T-cell (primary cell): ENCODE measurements around the gene MLPH. TPM values are rescaled to one million over a fixed set of nuclear protein-coding genes. Genes with fewer than 3 reads are reported as not detected.

Experiments used
- ATAC-seq, 4 experiments: fragments of 200-7000 bp in 3 of 4; fragments of 150-1000 bp in 1 of 4; cut with Tn5 transposase; replicated peaks in 1 of 4; 1 replicate in 3 of 4; 2 replicates in 1 of 4; pipeline ENCODE4 v1.10.0; 2021; ENCODE audit warnings: moderate library complexity in 3 of 4, mild to moderate bottlenecking in 2 of 4, moderate number of reproducible peaks in 1 of 4
- CTCF ChIA-PET, 2 donors: fragments of 300-600 bp; sonication (Branson Sonifier 250); formaldehyde crosslinking; loops; one replicate each; lab custom pipeline; 2022; ENCODE audit warnings: antibody characterized with exemption in 2 of 2; lab: Charles Lee
- POLR2A ChIA-PET, 2 donors: fragments of 300-600 bp; sonication (Branson Sonifier 250); formaldehyde crosslinking; loops; one replicate each; lab custom pipeline; 2022; ENCODE audit warnings: antibody characterized with exemption in 2 of 2; lab: Charles Lee
- DNase-seq, 35 experiments: peaks; one replicate each; pipeline versions ENCODE4 v3.0.0 to v3.0.0-alpha.2; 2013 to 2023
- H3K27ac ChIP-seq: one replicate; pipeline ENCODE4 v1.5.1; 2013; ENCODE audit warnings: low read length
- H3K27me3 ChIP-seq, 2 experiments: replicated peaks in 1 of 2; 1 replicate in 1 of 2; 2 replicates in 1 of 2; pipeline versions ENCODE4 v1.6.1 to v1.7.0; 2013; ENCODE audit warnings: low read length in 1 of 2, mixed read lengths in 1 of 2; ENCODE audit not compliant: control insufficient read depth in 2 of 2, insufficient read depth in 2 of 2; ENCODE audit errors: extremely low read depth in 1 of 2
- H3K36me3 ChIP-seq, 2 donors: 1 replicate in 1 of 2; 2 replicates in 1 of 2; pipeline versions ENCODE4 v1.6.1 to v1.7.0; 2013; ENCODE audit warnings: low read length in 1 of 2; ENCODE audit not compliant: control insufficient read depth in 2 of 2, insufficient read depth in 1 of 2; ENCODE audit errors: extremely low read depth in 1 of 2
- H3K4me1 ChIP-seq, 2 experiments: 1 replicate in 1 of 2; 2 replicates in 1 of 2; pipeline versions ENCODE4 v1.6.1 to v1.7.0; 2013; ENCODE audit warnings: low read length in 2 of 2, mixed read lengths in 1 of 2; ENCODE audit not compliant: insufficient read depth in 2 of 2, control insufficient read depth in 1 of 2; ENCODE audit errors: extremely low read depth in 1 of 2
- H3K4me3 ChIP-seq, 2 donors: 1 replicate in 1 of 2; 2 replicates in 1 of 2; pipeline versions ENCODE4 v1.5.1 to v1.7.0; 2013; ENCODE audit warnings: mild to moderate bottlenecking in 2 of 2, low read length in 1 of 2, moderate library complexity in 1 of 2; ENCODE audit not compliant: control insufficient read depth in 1 of 2; ENCODE audit errors: extremely low read depth in 1 of 2
- H3K9me3 ChIP-seq: 2 replicates; pipeline ENCODE4 v1.7.0; 2013
- H3K27ac Mint-ChIP-seq, 2 donors: one replicate each; pipeline ENCODE4 v1.8.0; 2020 to 2021; ENCODE audit warnings: mild to moderate bottlenecking in 2 of 2, mixed read lengths in 2 of 2
- H3K27me3 Mint-ChIP-seq, 2 donors: one replicate each; pipeline ENCODE4 v1.8.0; 2021 to 2022; ENCODE audit warnings: mixed read lengths in 2 of 2
- H3K36me3 Mint-ChIP-seq: one replicate; pipeline ENCODE4 v1.8.0; 2021; ENCODE audit warnings: mixed read lengths
- H3K4me1 Mint-ChIP-seq, 3 donors: one replicate each; pipeline ENCODE4 v1.8.0; 2020 to 2022; ENCODE audit warnings: mixed read lengths in 3 of 3, mild to moderate bottlenecking in 1 of 3
- H3K4me3 Mint-ChIP-seq, 3 donors: one replicate each; pipeline ENCODE4 v1.8.0; 2020 to 2022; ENCODE audit warnings: mild to moderate bottlenecking in 3 of 3, mixed read lengths in 3 of 3, moderate library complexity in 3 of 3
- H3K9me3 Mint-ChIP-seq, 3 donors: one replicate each; pipeline ENCODE4 v1.8.0; 2020 to 2022; ENCODE audit warnings: mixed read lengths in 3 of 3
- WGBS: methylation state at CpG from one replicate; pipeline ENCODE4 v1.1.5; 2013; ENCODE audit warnings: missing lambda C conversion rate; ENCODE audit not compliant: insufficient coverage; 5-methylcytosine and 5-hydroxymethylcytosine counted together
- total RNA-seq, 35 experiments: library from RNA in 6 of 35; stranded (reverse) in 6 of 35; fragments of 120-200 nt in 1 of 35; gene quantifications; one replicate each; pipeline versions ENCODE4 v1.2.1 to v1.2.4 and lab custom pipeline; 2013 to 2026

The MLPH gene
- total RNA-seq, 5 donors from 2014 or later (not counting 1 experiment from before 2014, with no cell fraction given) = 0.55 to 1.4 (median 0.72) TPM; not detected in 2

- Mint-ChIP-seq H3K36me3 (no peaks in the 10 kb centered on the region), H3K4me1 (peaks cover 9 to 22% (median 14%) of the 10 kb centered on the region in 3 donors), H3K9me3 (no peaks in the 10 kb centered on the region), H3K4me3 (no peak overlapping the region), H3K27me3 (no peaks in the 10 kb centered on the region), H3K27ac (peak overlapping the region in 1 of 2 donors; percentile 64)
- no peak overlapping the region for H3K27ac ChIP-seq
- ChIA-PET POLR2A (no interaction called here), CTCF (interaction anchor here in 1 of 2 donors (0.7 kb wide), 2 partner anchors 16 to 26 kb away, joined by 4 to 8 read pairs; no protein-coding TSS in a partner anchor)
- H3K4me1 ChIP-seq = peaks cover 4 to 17% of the 10 kb centered on the region in 2 experiments
- WGBS = 69% methylated on average over 10 of the region's 13 CpGs
- no peaks in the 10 kb centered on the region for H3K36me3 ChIP-seq
- H3K9me3 ChIP-seq = no peaks in the 10 kb centered on the region
- DNase-seq = no peak
- no peak for ATAC-seq
- no peak overlapping the region for H3K4me3 ChIP-seq
- no peaks in the 10 kb centered on the region for H3K27me3 ChIP-seq
Observed at GRCh38 chr2:237449193-237449881, 37.7 kb upstream of the MLPH start.

DNA sequence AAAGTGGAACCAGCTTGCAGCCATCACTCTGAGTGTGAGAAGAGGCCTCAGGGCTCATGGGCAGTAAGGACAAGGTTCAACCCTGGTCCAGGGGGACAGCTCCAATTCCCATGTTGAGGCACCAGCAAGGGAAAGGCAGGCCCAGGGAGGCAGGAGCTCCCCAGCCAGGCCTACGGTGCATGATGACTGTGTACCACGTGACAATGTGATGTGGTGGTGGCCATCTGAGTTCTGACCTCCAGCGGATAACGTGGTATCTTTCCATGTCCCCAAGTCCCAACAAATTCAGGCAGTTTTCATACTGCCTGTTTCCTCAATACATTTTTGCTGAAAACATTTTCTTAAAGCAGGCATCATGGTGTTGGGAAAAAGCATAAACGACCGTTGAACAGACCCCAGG lies 36.9 kb upstream of the MLPH start:
- no peaks in the 10 kb centered on the region for H3K9me3 ChIP-seq
- H3K27ac ChIP-seq = no peak overlapping the region
- WGBS = 100% methylated on average over 2 of the region's 6 CpGs
- H3K27me3 ChIP-seq = peaks cover 0 to 1% of the 10 kb centered on the region in 2 experiments
- peaks cover 4 to 17% of the 10 kb centered on the region in 2 experiments for H3K4me1 ChIP-seq
- DNase-seq = no peak
- ChIA-PET POLR2A (no interaction called here), CTCF (interaction anchor here in 1 of 2 donors (0.7 kb wide), 2 partner anchors 15 to 27 kb away, joined by 4 to 8 read pairs; no protein-coding TSS in a partner anchor)
- Mint-ChIP-seq H3K36me3 (no peaks in the 10 kb centered on the region), H3K4me3 (no peak overlapping the region), H3K27ac (no peak overlapping the region), H3K4me1 (peaks cover 9 to 18% (median 14%) of the 10 kb centered on the region in 3 donors), H3K9me3 (no peaks in the 10 kb centered on the region), H3K27me3 (no peaks in the 10 kb centered on the region)
- ATAC-seq = no peak
- no peak overlapping the region for H3K4me3 ChIP-seq
- H3K36me3 ChIP-seq = no peaks in the 10 kb centered on the region

GRCh38 chr2:237450583-237450982 lies 36.5 kb upstream of the MLPH start:
- Histone ChIP-seq H3K27me3 (peaks cover 0 to 5% of the 10 kb centered on the region in 2 experiments), H3K4me3 (no peak overlapping the region), H3K9me3 (no peaks in the 10 kb centered on the region), H3K4me1 (peaks cover 4 to 16% of the 10 kb centered on the region in 2 experiments), H3K27ac (no peak overlapping the region), H3K36me3 (no peaks in the 10 kb centered on the region)
- ChIA-PET CTCF (interaction anchor here in 1 of 2 donors (0.6 kb wide), 1 partner anchor 236 kb away, joined by 3 read pairs; no protein-coding TSS in a partner anchor), POLR2A (no interaction called here)
- Mint-ChIP-seq H3K27me3 (no peaks in the 10 kb centered on the region), H3K27ac (no peak overlapping the region), H3K9me3 (no peaks in the 10 kb centered on the region), H3K36me3 (no peaks in the 10 kb centered on the region), H3K4me1 (peaks cover 9 to 18% (median 10%) of the 10 kb centered on the region in 3 donors), H3K4me3 (no peak overlapping the region)
- DNase-seq (no peak), ATAC-seq (no peak)
- WGBS = 93% methylated on average over 6 of the region's 13 CpGs

- DNase-seq (no peak), ATAC-seq (no peak)
- ChIA-PET POLR2A (no interaction called here), CTCF (interaction anchor here in 1 of 2 donors (0.6 kb wide), 1 partner anchor 10 kb away, joined by 3 read pairs; no protein-coding TSS in a partner anchor)
- H3K36me3 ChIP-seq = no peaks in the 10 kb centered on the region
- 94% methylated on average over 7 of the region's 20 CpGs for WGBS
- no peak overlapping the region for H3K4me3 ChIP-seq
- Mint-ChIP-seq H3K4me1 (peaks cover 9 to 18% (median 10%) of the 10 kb centered on the region in 3 donors), H3K9me3 (no peaks in the 10 kb centered on the region), H3K4me3 (no peak overlapping the region), H3K27ac (no peak overlapping the region), H3K36me3 (no peaks in the 10 kb centered on the region), H3K27me3 (no peaks in the 10 kb centered on the region)
- H3K4me1 ChIP-seq = peaks cover 4 to 13% of the 10 kb centered on the region in 2 experiments
- H3K27ac ChIP-seq = no peak overlapping the region
- peaks cover 0 to 5% of the 10 kb centered on the region in 2 experiments for H3K27me3 ChIP-seq
- H3K9me3 ChIP-seq = no peaks in the 10 kb centered on the region
Observed at GRCh38 chr2:237451643-237452469, 35.2 kb upstream of the MLPH start.

- ATAC-seq (no peak), DNase-seq (no peak)
- Mint-ChIP-seq H3K27ac (no peak overlapping the region), H3K9me3 (no peaks in the 10 kb centered on the region), H3K36me3 (no peaks in the 10 kb centered on the region), H3K4me1 (peaks cover 7 to 18% (median 10%) of the 10 kb centered on the region in 3 donors), H3K27me3 (no peaks in the 10 kb centered on the region), H3K4me3 (no peak overlapping the region)
- ChIA-PET POLR2A (no interaction called here), CTCF (no interaction called here)
- H3K27ac ChIP-seq = no peak overlapping the region
- H3K36me3 ChIP-seq = no peaks in the 10 kb centered on the region
- WGBS = 94% methylated on average over 2 of the region's 3 CpGs
- peaks cover 0 to 5% of the 10 kb centered on the region in 2 experiments for H3K27me3 ChIP-seq
- no peak overlapping the region for H3K4me3 ChIP-seq
- peaks cover 4 to 13% of the 10 kb centered on the region in 2 experiments for H3K4me1 ChIP-seq
- no peaks in the 10 kb centered on the region for H3K9me3 ChIP-seq
Observed at GRCh38 chr2:237452861-237453260, 34.2 kb upstream of the MLPH start.

DNA sequence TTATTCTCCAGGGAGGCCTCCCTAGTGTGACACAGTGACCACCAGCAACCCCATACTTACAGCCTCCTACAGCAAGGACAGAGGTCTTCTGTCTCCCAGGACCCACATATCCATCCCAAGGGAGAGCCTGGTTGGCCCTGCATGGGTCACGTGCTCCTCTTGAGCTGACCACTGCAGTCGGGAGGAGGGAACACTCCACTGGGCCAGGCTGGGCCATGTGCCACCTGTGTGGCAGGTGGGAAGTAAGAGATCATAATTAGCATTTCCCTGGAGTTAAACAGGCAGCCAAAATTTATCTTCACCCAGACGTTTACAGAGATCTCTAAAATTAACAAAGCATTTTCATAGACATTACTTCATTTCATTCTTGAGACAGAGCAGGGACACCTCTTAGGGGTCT lies 33.4 kb upstream of the MLPH start:
- ATAC-seq = no peak
- ChIA-PET CTCF (no interaction called here), POLR2A (interaction anchor here in 1 of 2 donors (0.6 kb wide), 1 partner anchor 17 kb away, joined by 3 read pairs; no protein-coding TSS in a partner anchor)
- H3K27ac Mint-ChIP-seq = no peak overlapping the region
- no peak overlapping the region for H3K4me3 Mint-ChIP-seq
- H3K36me3 ChIP-seq = no peaks in the 10 kb centered on the region
- no CpG with 5 or more reads among the region's 3 CpGs for whole genome bisulfite sequencing
- peaks cover 0 to 5% of the 10 kb centered on the region in 2 experiments for H3K27me3 ChIP-seq
- no peak overlapping the region for H3K4me3 ChIP-seq
- peaks cover 15 to 26% (median 18%) of the 10 kb centered on the region in 3 donors for H3K4me1 Mint-ChIP-seq
- no peaks in the 10 kb centered on the region for H3K36me3 Mint-ChIP-seq
- H3K9me3 Mint-ChIP-seq = no peaks in the 10 kb centered on the region
- DNase-seq = no peak
- H3K4me1 ChIP-seq = peaks cover 7 to 13% of the 10 kb centered on the region in 2 experiments
- no peaks in the 10 kb centered on the region for H3K27me3 Mint-ChIP-seq
- H3K27ac ChIP-seq = no peak overlapping the region
- H3K9me3 ChIP-seq = no peaks in the 10 kb centered on the region
